Measurements from ENCODE around the gene COLEC11.
"Not testable (repeated sequence)": the region's sequence is repeated elsewhere in the genome, so short reads cannot be mapped to it uniquely, and the experiment has no call there.

Gene COLEC11

DNA sequence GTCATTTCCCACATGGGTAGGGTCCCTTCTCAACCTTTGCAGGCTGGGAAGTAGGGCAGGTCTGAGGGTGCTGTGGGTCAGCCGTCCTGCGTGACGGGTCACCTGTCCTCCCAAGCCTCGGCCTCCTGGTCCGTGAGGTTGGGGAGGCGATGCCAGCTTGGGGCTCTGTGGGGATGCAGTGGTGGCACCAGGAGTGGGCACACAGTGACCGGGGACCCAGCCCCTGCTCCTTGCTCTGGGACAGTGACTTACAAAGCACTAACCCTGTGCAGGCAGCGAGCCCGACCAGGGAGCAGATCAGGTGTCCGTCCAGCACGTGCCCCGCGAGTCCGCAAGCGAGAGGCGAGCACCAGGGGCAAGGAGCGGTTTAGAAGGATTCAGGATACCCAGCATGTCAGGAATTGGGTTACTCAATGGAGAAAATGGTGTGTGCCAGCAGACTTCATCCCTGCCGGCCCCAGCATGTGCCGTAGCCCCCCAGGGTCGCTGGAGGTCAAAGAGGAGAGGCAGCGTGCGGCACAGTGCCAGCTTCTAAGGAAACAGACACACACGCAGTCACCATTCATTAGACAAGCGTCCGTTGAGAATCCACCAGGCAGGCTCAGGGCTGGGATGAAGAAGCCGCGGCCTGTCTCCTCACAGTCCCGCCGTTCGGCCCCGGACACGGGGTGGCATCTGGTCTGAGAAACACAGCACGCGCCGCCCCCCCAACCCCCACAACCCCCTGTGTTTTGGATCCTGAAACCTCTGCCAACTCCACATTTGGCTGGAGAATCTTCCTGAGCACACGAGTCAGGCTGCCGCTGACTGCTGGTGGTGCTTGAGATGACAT is 11.7 kb downstream of the COLEC11 start:
- DNase-seq, result no peak

GRCh38 chr2:3608373-3609278 is 13.7 kb downstream of the COLEC11 start:
- no peak for DNase-seq

GRCh38 chr2:3609279-3609673 is 14.4 kb downstream of the COLEC11 start:
- DNase-seq, result not testable (repeated sequence)

- DNase-seq, result no peak
Measured at GRCh38 chr2:3610415-3610814, 15.5 kb downstream of the COLEC11 start.

DNA sequence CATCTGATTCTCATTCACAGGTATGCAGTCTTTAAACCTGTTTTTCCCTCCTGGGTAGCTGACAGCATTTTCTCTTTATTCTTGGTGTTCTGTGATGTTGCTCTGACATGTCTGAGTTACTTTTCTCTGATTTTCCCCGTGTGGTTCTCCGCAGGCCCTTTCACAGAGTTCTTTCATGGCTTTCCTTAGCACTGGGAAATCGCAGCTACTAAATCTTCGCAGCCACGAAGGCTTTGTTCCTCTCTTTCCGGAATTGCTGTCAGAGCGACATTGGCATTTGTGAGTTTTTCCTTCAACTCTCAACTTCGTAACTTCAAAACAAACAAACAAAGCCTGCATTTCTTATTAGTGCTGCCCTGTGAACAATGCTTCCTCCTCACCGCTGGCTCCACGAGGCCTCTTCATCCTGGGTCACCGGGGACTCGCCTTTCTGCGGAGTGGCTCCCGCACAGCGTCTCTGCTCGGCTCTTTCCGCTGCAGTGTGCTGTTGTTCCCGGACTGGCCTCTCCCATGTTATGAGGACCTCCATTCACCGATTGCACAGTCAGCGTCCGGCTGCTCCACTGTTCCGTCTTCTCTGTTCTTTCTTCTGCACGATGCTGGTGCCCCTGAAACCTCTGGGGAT is 16.1 kb downstream of the COLEC11 start:
- no peak for DNase-seq

DNA sequence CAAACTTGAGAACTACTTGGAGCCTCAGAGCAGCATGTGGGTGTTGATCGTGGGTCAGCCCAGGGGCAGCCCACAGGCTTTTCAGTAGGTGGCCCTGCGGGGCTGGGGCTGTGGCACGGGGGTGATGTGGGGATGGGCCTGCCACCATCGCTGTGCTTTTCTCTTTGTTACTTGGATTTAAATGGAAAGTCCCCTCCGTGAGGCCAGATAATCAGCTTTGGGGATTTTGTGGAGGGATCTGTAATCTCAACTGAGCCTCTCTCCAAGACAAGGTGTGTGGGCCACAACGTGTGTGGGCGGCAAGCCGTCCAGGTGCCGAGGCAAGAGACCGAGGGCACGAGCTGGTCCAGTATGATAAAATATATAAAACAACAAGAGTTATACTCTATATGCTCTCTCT is 16.7 kb downstream of the COLEC11 start:
- no peak for DNase-seq

DNA sequence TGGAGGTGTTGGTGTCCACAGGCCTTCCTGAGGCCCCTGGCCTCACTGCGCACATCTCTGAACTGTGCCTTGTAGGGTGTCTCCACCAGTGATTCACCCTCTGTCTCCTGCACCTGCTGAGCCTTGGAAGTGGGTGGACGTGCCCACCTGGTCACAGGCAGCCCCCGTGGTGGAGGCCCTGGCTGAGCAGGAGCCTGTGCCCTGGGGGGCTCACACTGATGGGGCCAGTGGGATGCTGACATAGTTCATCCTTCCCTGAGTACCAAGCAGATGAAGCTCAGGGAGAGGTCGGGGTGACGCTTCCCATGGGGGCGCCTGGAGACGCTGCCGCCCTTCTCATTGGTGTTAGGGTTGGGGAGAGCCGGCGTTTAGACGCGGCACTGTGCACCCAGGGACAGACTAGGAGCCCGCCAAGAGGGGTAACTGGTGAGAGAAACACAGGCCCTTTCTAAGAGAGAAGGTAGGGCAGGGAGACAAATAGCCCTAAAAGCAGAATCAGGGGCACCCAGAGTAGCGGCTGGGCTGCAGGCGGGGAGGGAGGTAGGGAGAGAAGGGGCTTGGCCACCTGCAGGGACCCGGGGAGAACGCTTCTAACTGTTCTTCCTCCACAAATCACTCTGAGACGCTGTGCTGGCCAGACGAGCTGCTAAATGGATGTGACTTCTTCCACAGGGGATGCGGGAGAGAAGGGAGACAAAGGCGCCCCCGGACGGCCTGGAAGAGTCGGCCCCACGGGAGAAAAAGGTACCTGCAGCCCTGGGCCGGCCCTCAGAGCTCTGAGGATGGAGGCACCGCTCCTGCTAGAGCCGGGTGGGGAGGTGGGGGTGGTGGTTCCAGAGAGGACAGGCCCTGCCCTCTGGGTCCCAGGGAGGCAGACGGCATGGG is 18.0 kb downstream of the COLEC11 start:
- no peak for DNase-seq

GRCh38 chr2:3613524-3613905 is 18.6 kb downstream of the COLEC11 start:
- DNase-seq, result no peak

DNA sequence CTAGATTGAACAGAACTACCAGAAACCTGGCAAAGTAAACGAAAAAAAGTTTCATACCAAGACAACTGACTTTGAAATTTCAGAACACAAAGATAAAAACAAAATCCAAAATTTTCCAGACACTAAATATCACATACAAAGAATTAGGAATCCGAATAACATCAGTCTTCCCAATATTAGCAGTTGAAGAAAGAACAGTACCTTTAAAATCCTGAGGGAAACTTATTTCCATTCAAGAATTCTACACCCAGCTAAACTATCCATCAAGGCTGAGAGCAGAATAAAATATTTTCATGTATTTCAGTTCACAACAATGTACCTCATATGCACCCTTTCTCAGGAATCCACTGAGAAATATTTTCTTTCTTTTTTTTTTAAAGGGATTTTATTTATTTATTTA is 19.8 kb downstream of the COLEC11 start:
- not testable (repeated sequence) for DNase-seq

DNA sequence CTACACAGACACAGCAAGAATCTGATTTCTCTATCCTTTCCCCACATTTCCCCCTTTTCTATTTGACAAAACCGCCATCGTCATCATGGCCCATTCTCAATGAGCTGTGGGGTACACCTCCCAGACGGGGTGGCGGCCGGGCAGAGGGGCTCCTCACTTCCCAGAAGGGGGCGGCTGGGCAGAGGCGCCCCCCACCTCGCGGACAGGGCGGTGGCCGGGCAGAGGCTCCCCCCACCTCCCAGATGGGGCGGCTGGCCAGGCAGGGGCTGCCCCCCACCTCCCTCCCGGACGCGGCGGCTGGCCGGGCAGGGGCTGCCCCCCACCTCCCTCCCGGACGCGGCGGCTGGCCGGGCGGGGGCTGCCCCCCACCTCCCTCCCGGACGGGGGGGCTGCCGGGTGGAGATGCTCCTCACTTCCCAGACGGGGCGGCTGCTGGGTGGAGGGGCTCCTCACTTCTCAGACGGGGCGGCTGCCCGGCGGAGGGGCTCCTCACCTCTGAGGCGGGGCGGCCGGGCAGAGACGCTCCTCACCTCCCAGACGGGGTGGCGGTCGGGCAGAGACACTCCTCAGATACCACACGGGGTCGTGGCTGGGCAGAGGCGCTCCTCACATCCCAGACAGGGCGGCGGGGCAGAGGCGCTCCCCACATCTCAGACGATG is 20.8 kb downstream of the COLEC11 start:
- not testable (repeated sequence) for DNase-seq

- not testable (repeated sequence) for DNase-seq
Measured at GRCh38 chr2:3616435-3617197, 21.7 kb downstream of the COLEC11 start.

DNA sequence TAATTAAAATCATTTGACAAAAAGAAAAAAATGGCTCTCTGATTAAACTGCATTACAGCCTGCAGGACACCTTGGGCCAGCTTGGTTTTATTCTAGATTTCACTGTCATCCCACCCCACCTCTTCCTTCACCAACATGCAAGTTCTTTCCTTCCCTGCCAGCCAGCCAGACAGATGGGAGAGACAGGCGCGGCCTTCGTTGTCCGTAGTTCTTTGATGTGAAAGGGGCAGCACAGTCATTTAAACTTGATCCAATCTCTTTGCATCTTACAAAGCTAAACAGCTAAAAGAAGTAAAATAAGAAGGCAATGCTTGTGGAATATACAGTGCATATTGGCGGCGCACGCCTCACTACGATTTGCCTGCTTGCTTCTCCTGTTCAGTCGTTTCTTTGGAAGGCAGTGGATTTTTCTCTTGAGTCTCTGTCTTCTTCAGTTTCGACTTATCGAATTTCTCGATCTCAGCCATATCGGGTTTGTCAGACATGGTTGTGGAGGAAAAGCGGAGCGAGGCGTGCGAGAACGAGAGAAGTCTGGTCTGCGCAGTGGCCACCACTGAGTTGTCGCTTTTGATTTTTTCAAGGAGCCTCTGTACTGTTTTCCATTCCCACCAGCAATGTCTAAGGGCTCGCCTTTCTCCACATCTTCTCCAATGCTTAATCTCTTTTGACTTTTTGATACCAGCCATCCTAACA is 22.4 kb downstream of the COLEC11 start:
- no peak for DNase-seq

DNA sequence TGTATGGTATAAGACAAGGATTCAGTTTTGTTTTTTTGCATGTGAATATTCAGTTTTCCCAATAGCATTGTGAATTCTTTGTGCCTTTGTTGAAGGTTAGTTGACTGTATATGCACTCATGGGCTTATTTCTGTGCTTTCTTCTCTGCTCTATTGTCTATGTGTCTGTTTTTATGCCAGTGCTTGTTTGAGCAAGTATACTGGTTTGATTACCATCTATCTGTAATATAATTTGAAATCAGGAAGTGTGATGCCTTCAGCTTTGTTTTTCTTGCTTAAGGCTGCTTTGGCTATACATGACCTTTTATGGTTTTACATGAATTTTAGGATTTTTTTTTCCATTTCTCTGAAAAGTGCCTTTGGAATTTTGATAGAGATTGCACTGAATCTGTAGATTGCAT is 23.5 kb downstream of the COLEC11 start:
- DNase-seq, result no peak

- no peak for DNase-seq
Measured at GRCh38 chr2:3619033-3619432, 24.1 kb downstream of the COLEC11 start.

DNA sequence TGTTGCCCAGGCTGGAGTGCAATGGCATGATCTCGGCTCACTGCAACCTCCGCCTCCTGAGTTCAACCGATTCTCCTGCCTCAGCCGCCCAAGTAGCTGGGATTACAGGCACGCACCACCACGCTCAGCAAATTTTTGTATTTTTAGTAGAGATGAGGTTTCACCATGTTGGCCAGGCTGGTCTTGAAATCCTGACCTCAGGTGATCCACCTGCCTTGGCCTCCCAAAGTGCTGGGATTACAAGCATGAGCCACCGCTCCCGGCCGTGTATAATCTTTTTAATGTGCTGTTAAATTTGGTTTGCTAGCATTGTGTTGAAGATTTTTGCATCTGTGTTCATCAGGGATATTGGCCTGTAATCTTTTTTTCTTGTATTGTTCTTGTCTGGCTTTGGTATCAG is 24.7 kb downstream of the COLEC11 start:
- DNase-seq, result not testable (repeated sequence)

DNA sequence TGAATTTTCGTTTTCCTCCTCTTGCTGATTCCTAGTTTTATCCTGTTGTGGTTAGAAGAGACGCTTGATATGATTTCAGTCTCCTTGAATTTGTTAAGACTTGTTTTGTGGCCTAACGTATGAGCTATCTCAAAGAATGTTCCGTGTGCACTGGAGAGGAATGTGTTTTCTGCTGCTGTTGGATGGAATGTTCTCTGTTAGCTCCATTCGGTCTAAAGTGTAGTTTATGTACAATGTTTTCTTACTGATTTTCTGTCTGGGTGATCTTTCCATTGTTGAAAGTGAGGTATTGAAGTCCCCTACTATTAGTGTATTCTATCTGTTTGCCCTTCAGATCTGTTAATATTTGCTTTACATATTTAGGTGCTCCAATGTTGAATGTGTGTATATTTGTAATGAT is 25.9 kb downstream of the COLEC11 start:
- no peak for DNase-seq

DNA sequence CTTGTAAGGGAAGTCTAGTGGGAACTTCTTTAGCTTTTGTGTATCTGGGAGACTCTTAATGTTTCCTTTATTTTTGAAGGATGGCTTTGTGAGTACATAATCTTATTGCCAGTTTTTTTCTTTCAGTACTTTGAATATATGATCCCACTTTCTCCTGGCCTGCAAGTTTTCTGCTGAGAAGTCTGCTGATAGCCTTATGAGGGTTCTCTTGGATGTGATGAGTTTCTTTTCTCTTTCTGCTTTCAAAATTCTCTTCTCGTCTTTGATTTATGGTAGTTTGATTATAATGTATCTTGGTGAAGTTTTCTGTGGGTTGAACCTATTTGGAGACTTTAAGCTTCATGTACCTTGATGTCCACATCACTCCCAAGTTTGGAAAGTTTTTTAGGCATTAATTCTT is 28.1 kb downstream of the COLEC11 start:
- DNase-seq, result no peak

DNA sequence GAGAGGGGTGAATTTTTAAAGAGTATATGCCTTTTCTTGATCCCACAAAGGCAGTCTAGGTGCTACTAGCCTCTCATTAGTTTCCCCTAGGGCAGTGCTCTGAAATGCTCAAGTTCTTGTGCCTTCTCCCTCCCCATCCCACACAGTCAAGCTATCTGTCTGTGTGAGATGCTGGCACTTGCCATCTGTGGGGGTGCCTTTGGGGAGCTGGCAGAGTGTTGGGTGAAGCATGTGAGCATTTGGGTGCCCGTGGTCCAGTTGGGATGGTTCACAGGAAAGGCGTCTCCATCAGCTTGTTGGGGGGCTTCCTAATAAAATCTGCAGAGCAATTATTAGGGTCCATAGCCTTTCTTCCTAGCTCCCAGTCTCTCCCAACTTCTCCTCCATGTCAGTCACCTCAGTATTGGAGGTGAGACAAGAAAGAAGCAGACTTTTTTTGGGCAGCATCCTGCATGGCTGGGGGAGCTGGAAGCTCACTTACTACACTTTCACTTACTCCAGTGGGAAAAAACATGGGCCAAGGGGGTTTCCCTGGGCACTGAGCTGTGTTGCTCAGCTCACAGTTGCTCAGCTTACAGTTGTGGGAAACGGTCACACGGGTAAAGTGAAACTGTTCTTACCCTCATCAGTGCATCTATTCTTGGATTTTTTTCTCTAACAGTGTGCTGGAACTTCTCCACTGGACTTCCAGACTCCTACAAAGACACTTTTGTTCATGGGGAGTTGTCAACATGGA is 29.3 kb downstream of the COLEC11 start:
- DNase-seq, result no peak

DNA sequence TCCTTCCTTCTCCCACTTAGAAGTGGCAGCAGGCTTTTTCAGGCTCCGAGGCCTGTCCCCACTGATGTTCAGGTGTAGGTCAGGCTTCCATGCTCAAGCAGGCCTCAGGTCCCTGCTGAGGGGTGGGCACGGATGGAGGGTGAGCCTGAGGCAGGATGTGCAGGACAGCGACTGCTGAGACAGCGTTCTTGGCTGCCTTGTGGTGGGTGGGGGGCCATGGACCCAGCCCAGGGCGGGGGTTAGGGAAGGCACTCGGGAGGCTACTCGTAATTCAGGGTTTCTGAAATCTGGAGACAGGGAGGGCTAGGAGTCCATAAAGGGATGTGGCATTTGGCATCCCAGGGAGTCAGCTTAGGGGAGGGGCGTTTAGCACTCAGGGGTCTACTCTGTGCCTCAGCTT is 30.3 kb downstream of the COLEC11 start:
- no peak for DNase-seq
